AG04450 (cell line): ENCODE measurements around the gene LARGE1. TPM values are rescaled to one million over a fixed set of nuclear protein-coding genes. Genes with fewer than 3 reads are reported as not detected.

Source experiments
- CTCF ChIA-PET: fragments of 300-600, 350-600 bp; formaldehyde crosslinking; extraction: SDS; loops from one replicate; lab custom pipeline; 2022; ENCODE audit warnings: antibody characterized with exemption, inconsistent platforms; lab: Charles Lee
- POLR2A ChIA-PET: fragments of 350-600 bp; formaldehyde crosslinking; extraction: SDS; loops from one replicate; lab custom pipeline; 2021; ENCODE audit warnings: antibody characterized with exemption, inconsistent platforms; lab: Yijun Ruan, JAX
- DNase-seq: peaks from one replicate; pipeline ENCODE4 v3.0.0-alpha.2; 2011; ENCODE audit warnings: low read depth, low spot score
- H3K27ac ChIP-seq: one replicate; pipeline ENCODE4 v1.5.1; 2012; ENCODE audit warnings: low read depth, low read length, control low read depth
- H3K27me3 ChIP-seq: one replicate; pipeline ENCODE4 v1.6.0; 2012; ENCODE audit warnings: low read length; ENCODE audit not compliant: control insufficient read depth, insufficient read depth
- H3K4me3 ChIP-seq: 2 replicates; pipeline ENCODE4 v1.5.1; 2011; ENCODE audit warnings: mild to moderate bottlenecking, low read depth, low read length, control low read depth
- H3K9me3 ChIP-seq: 2 replicates; pipeline ENCODE4 v1.5.1; 2012; ENCODE audit warnings: low read length; ENCODE audit not compliant: control insufficient read depth, insufficient read depth
- CTCF ChIP-seq: IDR thresholded peaks from 2 replicates; pipeline ENCODE4 v1.5.1; 2011; ENCODE audit warnings: low read depth, low read length, control low read depth, inconsistent platforms
- polyA plus RNA-seq: library from polyadenylated mRNA; depleted of rRNA; stranded (reverse); fragments of >200 nt; gene quantifications from 2 replicates; pipeline ENCODE4 v1.2.3, GENCODE V29; 2011

The LARGE1 gene
- polyA plus RNA-seq, 1 experiment, result 8.4 TPM

DNA sequence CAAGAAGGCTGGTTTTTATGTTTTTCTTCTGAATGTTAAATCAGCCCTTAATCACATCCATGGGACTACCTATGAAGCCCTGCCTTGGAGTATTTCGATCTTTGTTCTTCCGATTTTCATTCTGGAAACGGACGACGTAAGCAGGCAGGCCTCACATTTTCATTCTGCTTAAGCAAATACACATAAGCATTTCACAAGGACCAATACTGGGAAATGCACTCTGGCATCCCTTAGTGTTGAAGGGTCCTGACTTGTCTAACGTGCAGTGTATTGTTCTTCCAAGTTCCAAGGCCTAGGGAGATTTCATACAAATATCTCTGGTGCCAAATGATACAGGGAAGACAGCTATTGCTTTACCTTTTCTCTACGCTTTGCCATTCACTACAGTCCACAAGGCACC, 143.8 kb downstream of the LARGE1 start:
- no peaks in the 10 kb centered on the region for H3K9me3 ChIP-seq
- CTCF ChIA-PET, result no interaction called here
- TF ChIP-seq CTCF, result no peak
- no peak for DNase-seq
- H3K27me3 ChIP-seq, result no peaks in the 10 kb centered on the region
- H3K4me3 ChIP-seq, result no peak overlapping the region
- H3K27ac ChIP-seq, result no peak overlapping the region
- POLR2A ChIA-PET, result no interaction called here

GRCh38 chr22:33774781-33775180, 145.5 kb downstream of the LARGE1 start:
- ChIA-PET POLR2A (interaction anchor here (1.1 kb wide), 1 partner anchor 28 kb away, joined by 3 read pairs; no protein-coding TSS in a partner anchor), CTCF (no interaction called here)
- Histone ChIP-seq H3K9me3 (no peaks in the 10 kb centered on the region), H3K4me3 (no peak overlapping the region), H3K27me3 (no peaks in the 10 kb centered on the region), H3K27ac (no peak overlapping the region)
- DNase-seq, result no peak
- TF ChIP-seq CTCF, result no peak

- CTCF ChIA-PET, result no interaction called here
- no peaks in the 10 kb centered on the region for H3K9me3 ChIP-seq
- no peak overlapping the region for H3K4me3 ChIP-seq
- no peak for TF ChIP-seq CTCF
- H3K27me3 ChIP-seq, result no peaks in the 10 kb centered on the region
- POLR2A ChIA-PET, result no interaction called here
- DNase-seq, result no peak
- H3K27ac ChIP-seq, result no peak overlapping the region
Observed at GRCh38 chr22:33772745-33773144, 147.5 kb downstream of the LARGE1 start.

- ChIA-PET POLR2A (no interaction called here), CTCF (no interaction called here)
- Histone ChIP-seq H3K4me3 (no peak overlapping the region), H3K27me3 (no peaks in the 10 kb centered on the region), H3K9me3 (no peaks in the 10 kb centered on the region), H3K27ac (no peak overlapping the region)
- no peak for DNase-seq
- no peak for TF ChIP-seq CTCF
Observed at GRCh38 chr22:33771136-33771535, 149.1 kb downstream of the LARGE1 start.

DNA sequence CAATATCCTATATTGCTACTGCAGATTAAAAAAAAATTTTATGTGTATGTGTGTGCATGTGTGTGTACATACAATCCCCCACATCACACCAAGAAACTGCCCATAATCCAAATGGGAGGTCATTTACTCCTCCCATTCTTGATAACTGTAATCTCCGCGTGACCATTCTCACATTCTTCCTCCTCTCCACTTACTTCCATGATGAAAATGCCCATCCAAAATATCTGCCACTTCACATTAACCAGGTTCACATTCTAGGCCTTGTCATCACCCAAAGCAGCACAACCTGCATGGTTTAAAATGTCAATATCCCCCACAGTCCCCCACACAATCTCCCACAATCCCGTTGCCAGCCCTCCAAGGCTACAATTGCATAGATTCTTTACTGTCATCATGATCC, 149.6 kb downstream of the LARGE1 start:
- H3K4me3 ChIP-seq, result no peak overlapping the region
- CTCF ChIA-PET, result no interaction called here
- no peaks in the 10 kb centered on the region for H3K27me3 ChIP-seq
- no peak for DNase-seq
- TF ChIP-seq CTCF, result no peak
- POLR2A ChIA-PET, result no interaction called here
- no peaks in the 10 kb centered on the region for H3K9me3 ChIP-seq
- no peak overlapping the region for H3K27ac ChIP-seq
